ENCODE measurements around the gene SLIT3. TPM values are rescaled to one million over a fixed set of nuclear protein-coding genes. Genes with fewer than 3 reads are reported as not detected.

The SLIT3 gene
- total RNA-seq, 3 donors from 2014 or later: 30.7 to 103 (median 54.1) TPM

- Histone ChIP-seq H3K4me1 (no peaks in the 10 kb centered on the region), H3K27ac (no peak overlapping the region), H3K4me3 (no peak overlapping the region), H3K9me3 (no peaks in the 10 kb centered on the region), H3K27me3 (no peaks in the 10 kb centered on the region), H3K36me3 (no peaks in the 10 kb centered on the region)
- intact Hi-C loops (cut with DNase I; ENCODE audit: low total_unique reads): no loop called here
- no peak for TF ChIP-seq POLR2A (IDR thresholded peaks at IDR 0.05)
- no peak for TF ChIP-seq POLR2AphosphoS5 (IDR thresholded peaks at IDR 0.05)
- no peak for TF ChIP-seq CTCF (IDR thresholded peaks at IDR 0.05)
- no peak for DNase-seq (ENCODE audit: low spot score in 2 of 2)
Measured at GRCh38 chr5:169072233-169072632, 228.7 kb downstream of the SLIT3 start.

GRCh38 chr5:169070413-169070812, 230.5 kb downstream of the SLIT3 start:
- H3K4me1 ChIP-seq: no peaks in the 10 kb centered on the region
- H3K4me3 ChIP-seq: no peak overlapping the region
- intact Hi-C loops (cut with DNase I; ENCODE audit: low total_unique reads): loop anchor here (2.0 kb wide), 1 partner anchor 38 kb away; no protein-coding TSS in a partner anchor
- DNase-seq (ENCODE audit: low spot score in 2 of 2): no peak
- TF ChIP-seq POLR2AphosphoS5 (IDR thresholded peaks at IDR 0.05) (no peak), CTCF (IDR thresholded peaks at IDR 0.05) (no peak), POLR2A (IDR thresholded peaks at IDR 0.05) (no peak)
- no peaks in the 10 kb centered on the region for H3K9me3 ChIP-seq
- no peaks in the 10 kb centered on the region for H3K27me3 ChIP-seq
- H3K27ac ChIP-seq: no peak overlapping the region
- no peaks in the 10 kb centered on the region for H3K36me3 ChIP-seq

GRCh38 chr5:169067751-169068173, 233.2 kb downstream of the SLIT3 start:
- Histone ChIP-seq H3K9me3 (no peaks in the 10 kb centered on the region), H3K36me3 (no peaks in the 10 kb centered on the region), H3K27ac (no peak overlapping the region), H3K27me3 (no peaks in the 10 kb centered on the region), H3K4me1 (no peaks in the 10 kb centered on the region), H3K4me3 (no peak overlapping the region)
- intact Hi-C loops (cut with DNase I; ENCODE audit: low total_unique reads): no loop called here
- no peak for TF ChIP-seq POLR2AphosphoS5 (IDR thresholded peaks at IDR 0.05)
- TF ChIP-seq POLR2A (IDR thresholded peaks at IDR 0.05): no peak
- TF ChIP-seq CTCF (IDR thresholded peaks at IDR 0.05): no peak
- DNase-seq (ENCODE audit: low spot score in 2 of 2): no peak

GRCh38 chr5:169065400-169065799, 235.5 kb downstream of the SLIT3 start:
- no peaks in the 10 kb centered on the region for H3K36me3 ChIP-seq
- no peaks in the 10 kb centered on the region for H3K27me3 ChIP-seq
- no peak overlapping the region for H3K4me3 ChIP-seq
- no peaks in the 10 kb centered on the region for H3K9me3 ChIP-seq
- TF ChIP-seq POLR2AphosphoS5 (IDR thresholded peaks at IDR 0.05) (no peak), CTCF (IDR thresholded peaks at IDR 0.05) (no peak), POLR2A (IDR thresholded peaks at IDR 0.05) (no peak)
- H3K27ac ChIP-seq: peak overlapping the region in 1 of 2 donors; percentile 19
- intact Hi-C loops (cut with DNase I; ENCODE audit: low total_unique reads): no loop called here
- no peaks in the 10 kb centered on the region for H3K4me1 ChIP-seq
- DNase-seq (ENCODE audit: low spot score in 2 of 2): no peak

- intact Hi-C loops (cut with DNase I; ENCODE audit: low total_unique reads): no loop called here
- no peak for DNase-seq (ENCODE audit: low spot score in 2 of 2)
- H3K4me1 ChIP-seq: no peaks in the 10 kb centered on the region
- H3K27me3 ChIP-seq: no peaks in the 10 kb centered on the region
- no peaks in the 10 kb centered on the region for H3K9me3 ChIP-seq
- H3K36me3 ChIP-seq: no peaks in the 10 kb centered on the region
- H3K4me3 ChIP-seq: no peak overlapping the region
- peak overlapping the region in 1 of 2 donors; percentile 52 for H3K27ac ChIP-seq
- TF ChIP-seq CTCF (IDR thresholded peaks at IDR 0.05) (no peak), POLR2AphosphoS5 (IDR thresholded peaks at IDR 0.05) (no peak), POLR2A (IDR thresholded peaks at IDR 0.05) (no peak)
Measured at GRCh38 chr5:169064093-169064492, 236.8 kb downstream of the SLIT3 start.

Measured in breast epithelium (tissue), 4 donors.